ENCODE measurements around the gene ELOVL6. TPM values are rescaled to one million over a fixed set of nuclear protein-coding genes. Genes with fewer than 3 reads are reported as not detected.

Gene ELOVL6
- total and polyA plus RNA-seq, 9 of the 15 experiments (the other 6 are each of a cell fraction or from before 2014, with no cell fraction given): 18.3 to 82.6 (median 46.0) TPM

DNA sequence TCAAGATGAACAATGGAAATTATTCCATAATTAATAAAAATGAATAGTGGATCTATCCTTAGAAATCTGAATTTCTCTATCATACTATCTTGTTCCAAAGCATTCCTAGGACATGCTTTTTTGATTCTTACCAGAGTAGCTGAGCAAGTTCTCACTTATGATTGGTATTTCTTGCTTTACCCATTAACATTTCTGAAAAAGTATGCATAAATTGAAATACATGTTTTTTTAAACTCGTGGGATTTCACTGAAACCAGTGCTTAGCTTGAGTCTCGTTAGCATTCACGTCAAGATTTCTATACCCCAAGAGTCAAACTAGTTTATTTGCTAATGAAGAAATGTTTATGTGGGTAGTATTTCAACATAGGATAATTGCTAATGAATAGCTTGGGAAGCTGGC is 89.0 kb downstream of the ELOVL6 start (continued):
- no peak for TF ChIP-seq PHTF2 (CRISPR knock-in tag; IDR thresholded peaks at IDR 0.05)
- no peak for TF ChIP-seq ETS2 (tag; IDR thresholded peaks at IDR 0.05; ENCODE audit: borderline replicate concordance, poor library complexity, severe bottlenecking)
- no peak for TF ChIP-seq GABPA (tag; conservative IDR thresholded peaks at IDR 0.05; ENCODE audit: low read depth)
- TF ChIP-seq MEIS2 (IDR thresholded peaks at IDR 0.05; ENCODE audit: partially characterized antibody): no peak
- TF ChIP-seq CAMTA2 (CRISPR knock-in tag; conservative IDR thresholded peaks at IDR 0.05): no peak
- no peak for TF ChIP-seq ZNF431 (CRISPR knock-in tag; IDR thresholded peaks at IDR 0.05)

GRCh38 chr4:110108960-110109359 is 89.5 kb downstream of the ELOVL6 start:
- CTCF ChIA-PET (ENCODE audit: low intra/inter-chr PET ratio): no interaction called here
- no TSS peak for BruUV-seq (replicated peaks)
- no peak overlapping the region for H3K27ac ChIP-seq (ENCODE audit: extremely low read depth, low read depth, low read length)
- intact Hi-C loops (cut with micrococcal nuclease): no loop called here
- H3K4me1 ChIP-seq (replicated peaks in 1 of 2; ENCODE audit: control insufficient read depth in 2 of 2, insufficient read depth in 2 of 2, low read length in 2 of 2): peaks cover 0 to 6% of the 10 kb centered on the region in 2 experiments; a peak in 2 of 5 replicates
- POLR2A ChIA-PET: no interaction called here
- no peak overlapping the region for H3K9ac ChIP-seq (ENCODE audit: insufficient read depth in 1 of 2, low read depth in 2 of 2, low read length in 2 of 2)
- H3K4me3 ChIP-seq: no peak overlapping the region
- in situ Hi-C loops (cut with MboI): no loop called here
- H3K79me2 ChIP-seq (ENCODE audit: control insufficient read depth, insufficient read depth, low read length): peaks cover 8% of the 10 kb centered on the region; the same call in 2 of the 3 replicates
- DNase-seq (ENCODE audit: extremely low read depth in 1 of 4, low spot score in 3 of 4) (no peak), FAIRE-seq (no peak), ATAC-seq (no peak)
- H3K9me3 ChIP-seq (replicated peaks; ENCODE audit: control insufficient read depth, insufficient read depth, low read depth, low read length): no peaks in the 10 kb centered on the region
- H3K4me2 ChIP-seq (ENCODE audit: insufficient read depth, low read length): no peak overlapping the region
- H3K36me3 ChIP-seq (ENCODE audit: control insufficient read depth, insufficient read depth, low read length): peaks cover 52% of the 10 kb centered on the region
- H4K20me1 ChIP-seq (replicated peaks; ENCODE audit: control insufficient read depth, insufficient read depth, low read length): no peaks in the 10 kb centered on the region
- no peak overlapping the region for H2AFZ ChIP-seq (ENCODE audit: low read depth, low read length)
- WGBS (ENCODE audit: insufficient coverage, low coverage, missing lambda C conversion rate): 90% methylated on average over 1 of the region's 1 CpG
- no peaks in the 10 kb centered on the region for H3K9me1 ChIP-seq (ENCODE audit: control insufficient read depth, insufficient read depth, low read length)
- no peaks in the 10 kb centered on the region for H3K27me3 ChIP-seq (ENCODE audit: control insufficient read depth in 2 of 2, insufficient read depth in 2 of 2, low read length in 2 of 2)
- TF ChIP-seq BCL6 (CRISPR knock-in tag; IDR thresholded peaks at IDR 0.05) (no peak), SRSF7 (optimal IDR thresholded peaks at IDR 0.05; ENCODE audit: low read depth, low read length) (no peak), NFYB (IDR thresholded peaks at IDR 0.05; ENCODE audit: extremely low read depth, insufficient read length) (no peak), PHF20 (IDR thresholded peaks at IDR 0.05; ENCODE audit: partially characterized antibody) (no peak), CBX2 (IDR thresholded peaks at IDR 0.05; ENCODE audit: insufficient read depth, low read length, poor library complexity, severe bottlenecking) (no peak), MIER1 (IDR thresholded peaks at IDR 0.05; ENCODE audit: low read depth) (no peak), SRSF3 (IDR thresholded peaks at IDR 0.05; ENCODE audit: insufficient read depth, low read length) (no peak), LEF1 (IDR thresholded peaks at IDR 0.05) (no peak), NUFIP1 (IDR thresholded peaks at IDR 0.05; ENCODE audit: partially characterized antibody) (no peak), MAFF (IDR thresholded peaks at IDR 0.05; ENCODE audit: low read length) (no peak), NFATC3 (IDR thresholded peaks at IDR 0.05) (no peak), ZNF175 (CRISPR knock-in tag; IDR thresholded peaks at IDR 0.05; ENCODE audit: low read depth) (no peak), ZNF589 (CRISPR knock-in tag; IDR thresholded peaks at IDR 0.05; ENCODE audit: low read depth) (no peak)
- TF ChIP-seq, protein P1, sequence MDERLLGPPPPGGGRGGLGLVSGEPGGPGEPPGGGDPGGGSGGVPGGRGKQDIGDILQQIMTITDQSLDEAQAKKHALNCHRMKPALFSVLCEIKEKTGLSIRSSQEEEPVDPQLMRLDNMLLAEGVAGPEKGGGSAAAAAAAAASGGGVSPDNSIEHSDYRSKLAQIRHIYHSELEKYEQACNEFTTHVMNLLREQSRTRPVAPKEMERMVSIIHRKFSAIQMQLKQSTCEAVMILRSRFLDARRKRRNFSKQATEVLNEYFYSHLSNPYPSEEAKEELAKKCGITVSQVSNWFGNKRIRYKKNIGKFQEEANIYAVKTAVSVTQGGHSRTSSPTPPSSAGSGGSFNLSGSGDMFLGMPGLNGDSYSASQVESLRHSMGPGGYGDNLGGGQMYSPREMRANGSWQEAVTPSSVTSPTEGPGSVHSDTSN (CRISPR knock-in tag; IDR thresholded peaks at IDR 0.05; ENCODE audit: low read depth): no peak
- TF ChIP-seq, protein P1 (tag; conservative IDR thresholded peaks at IDR 0.05; ENCODE audit: low read depth): no peak
